Neural cell (in vitro differentiated cells): Measurements from ENCODE around the gene GNB3.

Source experiments
- CTCF ChIP-seq: fragments of 450-650 bp; IDR thresholded peaks from 2 replicates; pipeline ENCODE4 v1.5.1; 2014; ENCODE audit warnings: antibody characterized with exemption, mild to moderate bottlenecking, moderate library complexity; ENCODE audit not compliant: poor library complexity, severe bottlenecking
- EP300 ChIP-seq: fragments of 450-650 bp; conservative IDR thresholded peaks from 2 replicates; pipeline ENCODE4 v1.6.1; 2014; ENCODE audit warnings: antibody characterized with exemption, mild to moderate bottlenecking, moderate library complexity; ENCODE audit not compliant: poor library complexity, severe bottlenecking
- EZH2 ChIP-seq: fragments of 200-600, 300-800 bp; shearing (Covaris generic), sonication (generic); IDR thresholded peaks from 2 replicates; pipeline ENCODE4 v1.6.1; 2014; ENCODE audit warnings: antibody characterized with exemption, low read length, borderline replicate concordance, mild to moderate bottlenecking; ENCODE audit not compliant: insufficient read depth, poor library complexity, severe bottlenecking
- POLR2AphosphoS5 ChIP-seq: IDR thresholded peaks from 2 replicates; pipeline ENCODE4 v1.6.1; 2012

- TF ChIP-seq CTCF = no peak
- no peak for TF ChIP-seq EZH2
- TF ChIP-seq EP300 = no peak
- no peak for TF ChIP-seq POLR2AphosphoS5
These were observed 7.0 kb downstream of the GNB3 start for GRCh38 chr12:6847676-6848075.
